ENCODE measurements around the gene HIVEP3. TPM values are rescaled to one million over a fixed set of nuclear protein-coding genes. Genes with fewer than 3 reads are reported as not detected.

The HIVEP3 gene
- total RNA-seq, 1 experiment from 2014 or later = 0.55 TPM

DNA sequence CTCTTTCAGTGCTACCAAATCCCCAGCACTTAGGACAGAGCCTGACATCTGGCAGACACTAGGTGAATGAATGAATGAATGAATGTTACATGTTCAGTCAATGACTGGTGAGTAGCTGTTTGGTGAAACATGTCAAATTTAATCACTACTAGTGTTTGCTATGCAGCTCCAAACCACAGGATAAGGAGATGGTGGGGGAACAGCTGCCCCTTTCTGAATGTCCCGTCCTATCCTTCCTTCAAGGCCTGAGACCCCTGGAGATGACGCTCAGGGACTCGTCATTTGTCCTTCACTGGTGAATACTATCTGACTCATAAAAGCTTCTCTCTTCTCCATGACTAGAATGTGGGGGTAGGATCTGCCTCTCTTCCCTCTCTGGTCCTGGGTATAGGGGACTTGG, 175.4 kb downstream of the HIVEP3 start:
- TF ChIP-seq, protein P1, sequence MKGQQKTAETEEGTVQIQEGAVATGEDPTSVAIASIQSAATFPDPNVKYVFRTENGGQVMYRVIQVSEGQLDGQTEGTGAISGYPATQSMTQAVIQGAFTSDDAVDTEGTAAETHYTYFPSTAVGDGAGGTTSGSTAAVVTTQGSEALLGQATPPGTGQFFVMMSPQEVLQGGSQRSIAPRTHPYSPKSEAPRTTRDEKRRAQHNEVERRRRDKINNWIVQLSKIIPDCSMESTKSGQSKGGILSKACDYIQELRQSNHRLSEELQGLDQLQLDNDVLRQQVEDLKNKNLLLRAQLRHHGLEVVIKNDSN (CRISPR knock-in tag; IDR thresholded peaks at IDR 0.05) = no peak
- TF ChIP-seq, protein P2, sequence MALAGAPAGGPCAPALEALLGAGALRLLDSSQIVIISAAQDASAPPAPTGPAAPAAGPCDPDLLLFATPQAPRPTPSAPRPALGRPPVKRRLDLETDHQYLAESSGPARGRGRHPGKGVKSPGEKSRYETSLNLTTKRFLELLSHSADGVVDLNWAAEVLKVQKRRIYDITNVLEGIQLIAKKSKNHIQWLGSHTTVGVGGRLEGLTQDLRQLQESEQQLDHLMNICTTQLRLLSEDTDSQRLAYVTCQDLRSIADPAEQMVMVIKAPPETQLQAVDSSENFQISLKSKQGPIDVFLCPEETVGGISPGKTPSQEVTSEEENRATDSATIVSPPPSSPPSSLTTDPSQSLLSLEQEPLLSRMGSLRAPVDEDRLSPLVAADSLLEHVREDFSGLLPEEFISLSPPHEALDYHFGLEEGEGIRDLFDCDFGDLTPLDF (CRISPR knock-in tag; IDR thresholded peaks at IDR 0.05) = no peak
- TF ChIP-seq KAT7 (CRISPR knock-in tag; IDR thresholded peaks at IDR 0.05; ENCODE audit: borderline replicate concordance) = no peak
- no peak for TF ChIP-seq ZBTB21 (CRISPR knock-in tag; IDR thresholded peaks at IDR 0.05; ENCODE audit: borderline replicate concordance)
- TF ChIP-seq RORB (CRISPR knock-in tag; IDR thresholded peaks at IDR 0.05) = no peak
- no peak for TF ChIP-seq SMAD4 (CRISPR knock-in tag; IDR thresholded peaks at IDR 0.05)
- no peak for TF ChIP-seq ETV6 (CRISPR knock-in tag; IDR thresholded peaks at IDR 0.05)
- TF ChIP-seq, protein P3, sequence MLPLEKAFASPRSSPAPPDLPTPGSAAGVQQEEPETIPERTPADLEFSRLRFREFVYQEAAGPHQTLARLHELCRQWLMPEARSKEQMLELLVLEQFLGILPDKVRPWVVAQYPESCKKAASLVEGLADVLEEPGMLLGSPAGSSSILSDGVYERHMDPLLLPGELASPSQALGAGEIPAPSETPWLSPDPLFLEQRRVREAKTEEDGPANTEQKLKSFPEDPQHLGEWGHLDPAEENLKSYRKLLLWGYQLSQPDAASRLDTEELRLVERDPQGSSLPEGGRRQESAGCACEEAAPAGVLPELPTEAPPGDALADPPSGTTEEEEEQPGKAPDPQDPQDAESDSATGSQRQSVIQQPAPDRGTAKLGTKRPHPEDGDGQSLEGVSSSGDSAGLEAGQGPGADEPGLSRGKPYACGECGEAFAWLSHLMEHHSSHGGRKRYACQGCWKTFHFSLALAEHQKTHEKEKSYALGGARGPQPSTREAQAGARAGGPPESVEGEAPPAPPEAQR (CRISPR knock-in tag; IDR thresholded peaks at IDR 0.05) = no peak
- TF ChIP-seq, protein P4, sequence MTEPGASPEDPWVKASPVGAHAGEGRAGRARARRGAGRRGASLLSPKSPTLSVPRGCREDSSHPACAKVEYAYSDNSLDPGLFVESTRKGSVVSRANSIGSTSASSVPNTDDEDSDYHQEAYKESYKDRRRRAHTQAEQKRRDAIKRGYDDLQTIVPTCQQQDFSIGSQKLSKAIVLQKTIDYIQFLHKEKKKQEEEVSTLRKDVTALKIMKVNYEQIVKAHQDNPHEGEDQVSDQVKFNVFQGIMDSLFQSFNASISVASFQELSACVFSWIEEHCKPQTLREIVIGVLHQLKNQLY (CRISPR knock-in tag; IDR thresholded peaks at IDR 0.05) = no peak
- TF ChIP-seq CBFB (CRISPR knock-in tag; IDR thresholded peaks at IDR 0.05; ENCODE audit: low read depth) = no peak
- TF ChIP-seq, protein P5, sequence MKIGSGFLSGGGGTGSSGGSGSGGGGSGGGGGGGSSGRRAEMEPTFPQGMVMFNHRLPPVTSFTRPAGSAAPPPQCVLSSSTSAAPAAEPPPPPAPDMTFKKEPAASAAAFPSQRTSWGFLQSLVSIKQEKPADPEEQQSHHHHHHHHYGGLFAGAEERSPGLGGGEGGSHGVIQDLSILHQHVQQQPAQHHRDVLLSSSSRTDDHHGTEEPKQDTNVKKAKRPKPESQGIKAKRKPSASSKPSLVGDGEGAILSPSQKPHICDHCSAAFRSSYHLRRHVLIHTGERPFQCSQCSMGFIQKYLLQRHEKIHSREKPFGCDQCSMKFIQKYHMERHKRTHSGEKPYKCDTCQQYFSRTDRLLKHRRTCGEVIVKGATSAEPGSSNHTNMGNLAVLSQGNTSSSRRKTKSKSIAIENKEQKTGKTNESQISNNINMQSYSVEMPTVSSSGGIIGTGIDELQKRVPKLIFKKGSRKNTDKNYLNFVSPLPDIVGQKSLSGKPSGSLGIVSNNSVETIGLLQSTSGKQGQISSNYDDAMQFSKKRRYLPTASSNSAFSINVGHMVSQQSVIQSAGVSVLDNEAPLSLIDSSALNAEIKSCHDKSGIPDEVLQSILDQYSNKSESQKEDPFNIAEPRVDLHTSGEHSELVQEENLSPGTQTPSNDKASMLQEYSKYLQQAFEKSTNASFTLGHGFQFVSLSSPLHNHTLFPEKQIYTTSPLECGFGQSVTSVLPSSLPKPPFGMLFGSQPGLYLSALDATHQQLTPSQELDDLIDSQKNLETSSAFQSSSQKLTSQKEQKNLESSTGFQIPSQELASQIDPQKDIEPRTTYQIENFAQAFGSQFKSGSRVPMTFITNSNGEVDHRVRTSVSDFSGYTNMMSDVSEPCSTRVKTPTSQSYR (CRISPR knock-in tag; IDR thresholded peaks at IDR 0.05) = no peak
- TF ChIP-seq, protein P6, sequence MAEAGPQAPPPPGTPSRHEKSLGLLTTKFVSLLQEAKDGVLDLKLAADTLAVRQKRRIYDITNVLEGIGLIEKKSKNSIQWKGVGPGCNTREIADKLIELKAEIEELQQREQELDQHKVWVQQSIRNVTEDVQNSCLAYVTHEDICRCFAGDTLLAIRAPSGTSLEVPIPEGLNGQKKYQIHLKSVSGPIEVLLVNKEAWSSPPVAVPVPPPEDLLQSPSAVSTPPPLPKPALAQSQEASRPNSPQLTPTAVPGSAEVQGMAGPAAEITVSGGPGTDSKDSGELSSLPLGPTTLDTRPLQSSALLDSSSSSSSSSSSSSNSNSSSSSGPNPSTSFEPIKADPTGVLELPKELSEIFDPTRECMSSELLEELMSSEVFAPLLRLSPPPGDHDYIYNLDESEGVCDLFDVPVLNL (CRISPR knock-in tag; IDR thresholded peaks at IDR 0.05; ENCODE audit: borderline replicate concordance, low read depth) = no peak
- TF ChIP-seq ZNF263 (CRISPR knock-in tag; IDR thresholded peaks at IDR 0.05; ENCODE audit: low read depth) = no peak
- CTCF ChIA-PET = no interaction called here
- POLR2A ChIA-PET = no interaction called here
- H3K36me3 Mint-ChIP-seq = no peaks in the 10 kb centered on the region
- no peaks in the 10 kb centered on the region for H3K27me3 Mint-ChIP-seq (ENCODE audit: low read depth)
- no peak for DNase-seq (ENCODE audit: low spot score)
- no peak overlapping the region for H3K27ac Mint-ChIP-seq
- no peaks in the 10 kb centered on the region for H3K9me3 Mint-ChIP-seq
- ATAC-seq = no peak
- no peaks in the 10 kb centered on the region for H3K4me1 Mint-ChIP-seq
- H3K4me3 Mint-ChIP-seq = no peak overlapping the region

DNA sequence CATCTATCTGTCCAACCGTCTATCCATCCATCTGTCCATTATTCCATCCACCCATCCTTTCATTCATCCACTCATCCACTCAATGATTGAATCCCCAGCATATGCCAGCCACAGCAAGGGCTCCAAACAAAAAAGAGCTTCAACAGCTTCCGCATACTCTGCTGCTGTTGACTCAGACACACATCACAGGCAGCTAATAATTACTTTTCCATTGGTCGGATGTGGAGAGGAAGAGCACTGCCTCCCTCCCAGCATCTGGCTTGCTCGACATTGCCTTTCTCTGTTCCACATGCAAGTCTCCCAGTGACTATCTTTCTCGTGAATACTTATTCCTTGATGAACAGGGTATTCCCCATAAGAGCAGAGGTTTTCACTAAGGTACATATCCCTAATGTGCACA, 176.5 kb downstream of the HIVEP3 start:
- H3K36me3 Mint-ChIP-seq = no peaks in the 10 kb centered on the region
- H3K4me1 Mint-ChIP-seq = no peaks in the 10 kb centered on the region
- no peak overlapping the region for H3K27ac Mint-ChIP-seq
- CTCF ChIA-PET = no interaction called here
- no peaks in the 10 kb centered on the region for H3K27me3 Mint-ChIP-seq (ENCODE audit: low read depth)
- DNase-seq (ENCODE audit: low spot score) (no peak), ATAC-seq (no peak)
- H3K4me3 Mint-ChIP-seq = no peak overlapping the region
- POLR2A ChIA-PET = no interaction called here
- no peaks in the 10 kb centered on the region for H3K9me3 Mint-ChIP-seq
- TF ChIP-seq, protein P7, sequence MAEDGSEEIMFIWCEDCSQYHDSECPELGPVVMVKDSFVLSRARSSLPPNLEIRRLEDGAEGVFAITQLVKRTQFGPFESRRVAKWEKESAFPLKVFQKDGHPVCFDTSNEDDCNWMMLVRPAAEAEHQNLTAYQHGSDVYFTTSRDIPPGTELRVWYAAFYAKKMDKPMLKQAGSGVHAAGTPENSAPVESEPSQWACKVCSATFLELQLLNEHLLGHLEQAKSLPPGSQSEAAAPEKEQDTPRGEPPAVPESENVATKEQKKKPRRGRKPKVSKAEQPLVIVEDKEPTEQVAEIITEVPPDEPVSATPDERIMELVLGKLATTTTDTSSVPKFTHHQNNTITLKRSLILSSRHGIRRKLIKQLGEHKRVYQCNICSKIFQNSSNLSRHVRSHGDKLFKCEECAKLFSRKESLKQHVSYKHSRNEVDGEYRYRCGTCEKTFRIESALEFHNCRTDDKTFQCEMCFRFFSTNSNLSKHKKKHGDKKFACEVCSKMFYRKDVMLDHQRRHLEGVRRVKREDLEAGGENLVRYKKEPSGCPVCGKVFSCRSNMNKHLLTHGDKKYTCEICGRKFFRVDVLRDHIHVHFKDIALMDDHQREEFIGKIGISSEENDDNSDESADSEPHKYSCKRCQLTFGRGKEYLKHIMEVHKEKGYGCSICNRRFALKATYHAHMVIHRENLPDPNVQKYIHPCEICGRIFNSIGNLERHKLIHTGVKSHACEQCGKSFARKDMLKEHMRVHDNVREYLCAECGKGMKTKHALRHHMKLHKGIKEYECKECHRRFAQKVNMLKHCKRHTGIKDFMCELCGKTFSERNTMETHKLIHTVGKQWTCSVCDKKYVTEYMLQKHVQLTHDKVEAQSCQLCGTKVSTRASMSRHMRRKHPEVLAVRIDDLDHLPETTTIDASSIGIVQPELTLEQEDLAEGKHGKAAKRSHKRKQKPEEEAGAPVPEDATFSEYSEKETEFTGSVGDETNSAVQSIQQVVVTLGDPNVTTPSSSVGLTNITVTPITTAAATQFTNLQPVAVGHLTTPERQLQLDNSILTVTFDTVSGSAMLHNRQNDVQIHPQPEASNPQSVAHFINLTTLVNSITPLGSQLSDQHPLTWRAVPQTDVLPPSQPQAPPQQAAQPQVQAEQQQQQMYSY (CRISPR knock-in tag; IDR thresholded peaks at IDR 0.05) = no peak
- TF ChIP-seq, protein P1 (CRISPR knock-in tag; IDR thresholded peaks at IDR 0.05) = no peak
- TF ChIP-seq, protein P8, sequence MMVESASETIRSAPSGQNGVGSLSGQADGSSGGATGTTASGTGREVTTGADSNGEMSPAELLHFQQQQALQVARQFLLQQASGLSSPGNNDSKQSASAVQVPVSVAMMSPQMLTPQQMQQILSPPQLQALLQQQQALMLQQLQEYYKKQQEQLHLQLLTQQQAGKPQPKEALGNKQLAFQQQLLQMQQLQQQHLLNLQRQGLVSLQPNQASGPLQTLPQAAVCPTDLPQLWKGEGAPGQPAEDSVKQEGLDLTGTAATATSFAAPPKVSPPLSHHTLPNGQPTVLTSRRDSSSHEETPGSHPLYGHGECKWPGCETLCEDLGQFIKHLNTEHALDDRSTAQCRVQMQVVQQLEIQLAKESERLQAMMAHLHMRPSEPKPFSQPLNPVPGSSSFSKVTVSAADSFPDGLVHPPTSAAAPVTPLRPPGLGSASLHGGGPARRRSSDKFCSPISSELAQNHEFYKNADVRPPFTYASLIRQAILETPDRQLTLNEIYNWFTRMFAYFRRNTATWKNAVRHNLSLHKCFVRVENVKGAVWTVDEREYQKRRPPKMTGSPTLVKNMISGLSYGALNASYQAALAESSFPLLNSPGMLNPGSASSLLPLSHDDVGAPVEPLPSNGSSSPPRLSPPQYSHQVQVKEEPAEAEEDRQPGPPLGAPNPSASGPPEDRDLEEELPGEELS (CRISPR knock-in tag; IDR thresholded peaks at IDR 0.05) = no peak
- TF ChIP-seq NR1H2 (CRISPR knock-in tag; IDR thresholded peaks at IDR 0.05) (no peak), CREM (CRISPR knock-in tag; IDR thresholded peaks at IDR 0.05) (no peak), CREB1 (CRISPR knock-in tag; IDR thresholded peaks at IDR 0.05) (no peak)

Data from WTC11 (cell line).